Measurements from ENCODE around the gene SKAP1. TPM values are rescaled to one million over a fixed set of nuclear protein-coding genes. Genes with fewer than 3 reads are reported as not detected.
A peak's percentile ranks its signal among the peaks of the same experiment; 100 is the strongest.
"Not testable (repeated sequence)": the region's sequence is repeated elsewhere in the genome, so short reads cannot be mapped to it uniquely, and the experiment has no call there.

SKAP1 gene
- total RNA-seq, 5 donors from 2014 or later (not counting 1 experiment from before 2014, with no cell fraction given), result 71.5 to 142 (median 80.4) TPM

- 100% methylated on average over 1 of the region's 3 CpGs for WGBS (ENCODE audit: insufficient coverage)
- ChIA-PET CTCF (interaction anchor here in 1 of 2 donors (0.6 to 1.1 kb wide), 2 partner anchors 16 to 17 kb away, joined by 3 read pairs; no protein-coding TSS in a partner anchor), POLR2A (interaction anchor here in 1 of 2 donors (0.6 kb wide), 1 partner anchor 715 kb away, joined by 3 read pairs; no protein-coding TSS in a partner anchor)
- no peak for ATAC-seq (replicated peaks in 1 of 4)
- Mint-ChIP-seq H3K4me3 (no peak overlapping the region), H3K4me1 (peaks cover 56 to 60% (median 56%) of the 10 kb centered on the region in 3 donors), H3K27ac (peak overlapping the region in 1 of 2 donors; percentile 1), H3K27me3 (no peaks in the 10 kb centered on the region), H3K36me3 (peaks cover 31% of the 10 kb centered on the region), H3K9me3 (no peaks in the 10 kb centered on the region)
- peaks cover 2 to 14% of the 10 kb centered on the region in 2 experiments for H3K4me1 ChIP-seq (ENCODE audit: control insufficient read depth in 1 of 2, extremely low read depth in 1 of 2, insufficient read depth in 2 of 2, low read length in 2 of 2)
- no peak for DNase-seq
- H3K9me3 ChIP-seq, result no peaks in the 10 kb centered on the region
- no peak overlapping the region for H3K4me3 ChIP-seq (ENCODE audit: control insufficient read depth in 1 of 2, extremely low read depth in 1 of 2, low read length in 1 of 2)
- H3K36me3 ChIP-seq (ENCODE audit: control insufficient read depth in 2 of 2, extremely low read depth in 1 of 2, insufficient read depth in 1 of 2, low read length in 1 of 2), result peaks cover 0 to 51% of the 10 kb centered on the region in 2 donors
- H3K27me3 ChIP-seq (replicated peaks in 1 of 2; ENCODE audit: control insufficient read depth in 2 of 2, extremely low read depth in 1 of 2, insufficient read depth in 2 of 2, low read length in 1 of 2), result no peaks in the 10 kb centered on the region
- no peak overlapping the region for H3K27ac ChIP-seq (ENCODE audit: low read length)
Measured at GRCh38 chr17:48368352-48368908, 61.6 kb downstream of the SKAP1 start.

- no peak overlapping the region for H3K4me3 ChIP-seq (ENCODE audit: control insufficient read depth in 1 of 2, extremely low read depth in 1 of 2, low read length in 1 of 2)
- H3K9me3 ChIP-seq, result no peaks in the 10 kb centered on the region
- peaks cover 2 to 3% of the 10 kb centered on the region in 2 experiments for H3K4me1 ChIP-seq (ENCODE audit: control insufficient read depth in 1 of 2, extremely low read depth in 1 of 2, insufficient read depth in 2 of 2, low read length in 2 of 2)
- ATAC-seq (replicated peaks in 1 of 4) (no peak), DNase-seq (no peak)
- H3K27me3 ChIP-seq (replicated peaks in 1 of 2; ENCODE audit: control insufficient read depth in 2 of 2, extremely low read depth in 1 of 2, insufficient read depth in 2 of 2, low read length in 1 of 2), result no peaks in the 10 kb centered on the region
- CTCF ChIA-PET, result interaction anchor here in 1 of 2 donors (0.6 to 3.0 kb wide), 8 partner anchors 9 to 148 kb away, joined by 3 to 23 read pairs (median 3); no protein-coding TSS in a partner anchor
- H3K36me3 ChIP-seq (ENCODE audit: control insufficient read depth in 2 of 2, extremely low read depth in 1 of 2, insufficient read depth in 1 of 2, low read length in 1 of 2), result peaks cover 0 to 40% of the 10 kb centered on the region in 2 donors
- POLR2A ChIA-PET, result interaction anchor here (0.5 to 0.9 kb wide), 3 partner anchors 8 to 89 kb away, joined by 3 read pairs; no protein-coding TSS in a partner anchor
- H3K27ac ChIP-seq (ENCODE audit: low read length), result no peak overlapping the region
- Mint-ChIP-seq H3K4me1 (peaks cover 43 to 55% (median 46%) of the 10 kb centered on the region in 3 donors), H3K36me3 (peaks cover 32% of the 10 kb centered on the region), H3K27me3 (no peaks in the 10 kb centered on the region), H3K27ac (peak overlapping the region in 1 of 2 donors; percentile 37), H3K9me3 (no peaks in the 10 kb centered on the region), H3K4me3 (no peak overlapping the region)
- no CpG with 5 or more reads among the region's 1 CpG for WGBS (ENCODE audit: insufficient coverage)
Measured at GRCh38 chr17:48363161-48363560, 66.9 kb downstream of the SKAP1 start.

- H3K36me3 ChIP-seq (ENCODE audit: control insufficient read depth in 2 of 2, extremely low read depth in 1 of 2, insufficient read depth in 1 of 2, low read length in 1 of 2), result peaks cover 0 to 20% of the 10 kb centered on the region in 2 donors
- not testable (repeated sequence) for H3K9me3 ChIP-seq; H3K4me3 Mint-ChIP-seq; H3K4me3 ChIP-seq (ENCODE audit: control insufficient read depth in 1 of 2, extremely low read depth in 1 of 2, low read length in 1 of 2); H3K4me1 ChIP-seq (ENCODE audit: control insufficient read depth in 1 of 2, extremely low read depth in 1 of 2, insufficient read depth in 2 of 2, low read length in 2 of 2); DNase-seq; H3K27me3 ChIP-seq (replicated peaks in 1 of 2; ENCODE audit: control insufficient read depth in 2 of 2, extremely low read depth in 1 of 2, insufficient read depth in 2 of 2, low read length in 1 of 2); H3K9me3 Mint-ChIP-seq; H3K27ac ChIP-seq (ENCODE audit: low read length); ATAC-seq (replicated peaks in 1 of 4); H3K27me3 Mint-ChIP-seq
- POLR2A ChIA-PET, result interaction anchor here in 1 of 2 donors (0.6 to 0.7 kb wide), 2 partner anchors 10 to 149 kb away, joined by 3 read pairs; no protein-coding TSS in a partner anchor
- WGBS (ENCODE audit: insufficient coverage), result no CpG with 5 or more reads among the region's 11 CpGs
- peaks cover 24% of the 10 kb centered on the region for H3K36me3 Mint-ChIP-seq
- CTCF ChIA-PET, result interaction anchor here (0.9 to 1.3 kb wide), 2 partner anchors 9 kb away, joined by 5 to 10 read pairs; no protein-coding TSS in a partner anchor
- peak overlapping the region in 1 of 2 donors; percentile 41 for H3K27ac Mint-ChIP-seq
- peaks cover 34 to 48% (median 39%) of the 10 kb centered on the region in 3 donors for H3K4me1 Mint-ChIP-seq
Measured at GRCh38 chr17:48360861-48361633, 69.0 kb downstream of the SKAP1 start.

GRCh38 chr17:48357779-48358602, 72.0 kb downstream of the SKAP1 start:
- H3K27me3 Mint-ChIP-seq, result no peaks in the 10 kb centered on the region
- peaks cover 27 to 38% (median 29%) of the 10 kb centered on the region in 3 donors for H3K4me1 Mint-ChIP-seq
- no peaks in the 10 kb centered on the region for H3K27me3 ChIP-seq (replicated peaks in 1 of 2; ENCODE audit: control insufficient read depth in 2 of 2, extremely low read depth in 1 of 2, insufficient read depth in 2 of 2, low read length in 1 of 2)
- H3K4me3 ChIP-seq (ENCODE audit: control insufficient read depth in 1 of 2, extremely low read depth in 1 of 2, low read length in 1 of 2), result no peak overlapping the region
- H3K36me3 Mint-ChIP-seq, result peaks cover 10% of the 10 kb centered on the region
- no peak overlapping the region for H3K4me3 Mint-ChIP-seq
- H3K4me1 ChIP-seq (ENCODE audit: control insufficient read depth in 1 of 2, extremely low read depth in 1 of 2, insufficient read depth in 2 of 2, low read length in 2 of 2), result peaks cover 0 to 2% of the 10 kb centered on the region in 2 experiments
- no peak for ATAC-seq (replicated peaks in 1 of 4)
- ChIA-PET POLR2A (no interaction called here), CTCF (interaction anchor here in 1 of 2 donors (0.6 to 1.3 kb wide), 2 partner anchors 8 to 129 kb away, joined by 3 read pairs; no protein-coding TSS in a partner anchor)
- H3K36me3 ChIP-seq (ENCODE audit: control insufficient read depth in 2 of 2, extremely low read depth in 1 of 2, insufficient read depth in 1 of 2, low read length in 1 of 2), result peaks cover 0 to 3% of the 10 kb centered on the region in 2 donors
- no peak for DNase-seq
- no peaks in the 10 kb centered on the region for H3K9me3 ChIP-seq
- H3K27ac Mint-ChIP-seq, result peak overlapping the region in 1 of 2 donors; percentile 2
- no CpG with 5 or more reads among the region's 1 CpG for whole genome bisulfite sequencing (ENCODE audit: insufficient coverage)
- H3K27ac ChIP-seq (ENCODE audit: low read length), result no peak overlapping the region
- H3K9me3 Mint-ChIP-seq, result no peaks in the 10 kb centered on the region

- CTCF ChIA-PET, result no interaction called here
- Mint-ChIP-seq H3K36me3 (peaks cover 5% of the 10 kb centered on the region), H3K9me3 (no peaks in the 10 kb centered on the region), H3K4me1 (peaks cover 26 to 36% (median 28%) of the 10 kb centered on the region in 3 donors), H3K27me3 (no peaks in the 10 kb centered on the region), H3K4me3 (no peak overlapping the region), H3K27ac (peak overlapping the region in 1 of 2 donors; percentile 28)
- ATAC-seq (replicated peaks in 1 of 4), result no peak
- H3K9me3 ChIP-seq, result no peaks in the 10 kb centered on the region
- H3K4me3 ChIP-seq (ENCODE audit: control insufficient read depth in 1 of 2, extremely low read depth in 1 of 2, low read length in 1 of 2), result no peak overlapping the region
- peaks cover 0 to 2% of the 10 kb centered on the region in 2 experiments for H3K4me1 ChIP-seq (ENCODE audit: control insufficient read depth in 1 of 2, extremely low read depth in 1 of 2, insufficient read depth in 2 of 2, low read length in 2 of 2)
- POLR2A ChIA-PET, result no interaction called here
- H3K27me3 ChIP-seq (replicated peaks in 1 of 2; ENCODE audit: control insufficient read depth in 2 of 2, extremely low read depth in 1 of 2, insufficient read depth in 2 of 2, low read length in 1 of 2), result no peaks in the 10 kb centered on the region
- WGBS (ENCODE audit: insufficient coverage), result 100% methylated on average over 1 of the region's 2 CpGs
- no peak overlapping the region for H3K27ac ChIP-seq (ENCODE audit: low read length)
- no peaks in the 10 kb centered on the region for H3K36me3 ChIP-seq (ENCODE audit: control insufficient read depth in 2 of 2, extremely low read depth in 1 of 2, insufficient read depth in 1 of 2, low read length in 1 of 2)
- no peak for DNase-seq
Measured at GRCh38 chr17:48356866-48357265, 73.1 kb downstream of the SKAP1 start.

Data from T-cell (primary cell).